AG04449 (cell line): ENCODE results near the gene SOX13.

Source experiments
- CTCF ChIA-PET: fragments of 350-600 bp; formaldehyde crosslinking; extraction: SDS; loops from one replicate; lab custom pipeline; 2021; ENCODE audit warnings: antibody characterized with exemption; lab: Yijun Ruan, JAX
- POLR2A ChIA-PET: fragments of 400-600, 350-600 bp; formaldehyde crosslinking; extraction: SDS; loops from one replicate; lab custom pipeline; 2020; ENCODE audit warnings: antibody characterized with exemption, inconsistent platforms; lab: Yijun Ruan, JAX
- DNase-seq: peaks from one replicate; pipeline ENCODE4 v3.0.0-alpha.2; 2010; ENCODE audit warnings: low read depth, low spot score
- H3K4me3 ChIP-seq: 2 replicates; pipeline ENCODE4 v1.5.1; 2011; ENCODE audit warnings: low read depth, mild to moderate bottlenecking, control low read depth, low read length
- CTCF ChIP-seq: IDR thresholded peaks from one replicate; pipeline ENCODE4 v1.5.1; 2011; ENCODE audit warnings: mild to moderate bottlenecking, moderate library complexity, low read length, control low read depth, inconsistent platforms; ENCODE audit not compliant: insufficient read depth; ENCODE audit errors: missing control alignments

SOX13 gene

GRCh38 chr1:204104331-204105130 lies 31.6 kb downstream of the SOX13 start:
- ChIA-PET CTCF (interaction anchor here (1.4 to 1.9 kb wide), 2 partner anchors 12 to 25 kb away, joined by 3 to 6 read pairs; no protein-coding TSS in a partner anchor), POLR2A (no interaction called here)
- no peak for DNase-seq
- no peak for TF ChIP-seq CTCF
- H3K4me3 ChIP-seq, result no peak overlapping the region

- no peak for TF ChIP-seq CTCF
- POLR2A ChIA-PET, result no interaction called here
- CTCF ChIA-PET, result no interaction called here
- no peak overlapping the region for H3K4me3 ChIP-seq
- no peak for DNase-seq
These were observed 32.2 kb downstream of the SOX13 start for GRCh38 chr1:204105131-204105515.

GRCh38 chr1:204106825-204107224 lies 33.9 kb downstream of the SOX13 start:
- ChIA-PET CTCF (interaction anchor here (4.8 kb wide), 1 partner anchor 22 kb away, joined by 23 read pairs; no protein-coding TSS in a partner anchor), POLR2A (no interaction called here)

GRCh38 chr1:204107892-204108291 lies 35.0 kb downstream of the SOX13 start:
- POLR2A ChIA-PET, result no interaction called here
- TF ChIP-seq CTCF, result no peak
- H3K4me3 ChIP-seq, result no peak overlapping the region
- DNase-seq, result no peak
- CTCF ChIA-PET, result interaction anchor here (0.8 to 4.8 kb wide), 4 partner anchors 16 to 238 kb away, joined by 3 to 23 read pairs (median 3); no protein-coding TSS in a partner anchor

More at GRCh38 chr1:204106825-204107224, 33.9 kb downstream of the SOX13 start:
- no peak for TF ChIP-seq CTCF
- H3K4me3 ChIP-seq, result no peak overlapping the region
- no peak for DNase-seq

GRCh38 chr1:204108312-204109141 lies 35.6 kb downstream of the SOX13 start:
- no peak overlapping the region for H3K4me3 ChIP-seq
- POLR2A ChIA-PET, result no interaction called here
- no peak for DNase-seq
- no peak for TF ChIP-seq CTCF
- CTCF ChIA-PET, result interaction anchor here (0.8 to 4.8 kb wide), 4 partner anchors 16 to 239 kb away, joined by 3 to 23 read pairs (median 3); no protein-coding TSS in a partner anchor
